HEK293T (cell line): ENCODE results near the gene TCEAL9.
A peak's percentile ranks its signal among the peaks of the same experiment; 100 is the strongest.

Source experiments
- CTCF ChIA-PET: fragments of 350-600 bp; formaldehyde crosslinking; extraction: SDS; loops from one replicate; lab custom pipeline; 2021; ENCODE audit warnings: antibody characterized with exemption, inconsistent platforms; lab: Yijun Ruan, JAX
- POLR2A ChIA-PET: fragments of 350-600 bp; formaldehyde crosslinking; extraction: SDS; loops from one replicate; lab custom pipeline; 2020; ENCODE audit warnings: antibody characterized with exemption, inconsistent platforms; lab: Yijun Ruan, JAX
- DNase-seq: peaks from one replicate; pipeline ENCODE4 v3.0.0; 2012; ENCODE audit warnings: mixed read lengths; ENCODE audit errors: extremely low spot score
- ARNT ChIP-seq: fragments of 450-650 bp; IDR thresholded peaks from 2 replicates; pipeline ENCODE4 v1.6.1; 2017; ENCODE audit warnings: mild to moderate bottlenecking
- BHLHE40 ChIP-seq: fragments of 450-650 bp; IDR thresholded peaks from 2 replicates; pipeline ENCODE4 v1.6.1; 2016; ENCODE audit warnings: mild to moderate bottlenecking, moderate library complexity, borderline replicate concordance
- CTBP1 ChIP-seq: fragments of 450-650 bp; IDR thresholded peaks from 2 replicates; pipeline ENCODE4 v1.6.1; 2016; ENCODE audit warnings: borderline replicate concordance
- ELF4 ChIP-seq: fragments of 450-650 bp; IDR thresholded peaks from 2 replicates; pipeline ENCODE4 v1.6.1; 2017; ENCODE audit warnings: antibody characterized with exemption
- FOXA1 ChIP-seq: fragments of 450-650 bp; IDR thresholded peaks from 2 replicates; pipeline ENCODE4 v1.6.1; 2016; ENCODE audit warnings: mild to moderate bottlenecking
- FOXK2 ChIP-seq: fragments of 450-650 bp; IDR thresholded peaks from 2 replicates; pipeline ENCODE4 v1.6.1; 2016; ENCODE audit warnings: mild to moderate bottlenecking
- FOXM1 ChIP-seq: fragments of 450-650 bp; IDR thresholded peaks from 2 replicates; pipeline ENCODE4 v1.6.1; 2017; ENCODE audit warnings: mild to moderate bottlenecking, borderline replicate concordance
- HDGF ChIP-seq: fragments of 450-650 bp; IDR thresholded peaks from 2 replicates; pipeline ENCODE4 v1.6.1; 2017; ENCODE audit warnings: antibody characterized with exemption, borderline replicate concordance
- L3MBTL2 ChIP-seq: fragments of 450-650 bp; conservative IDR thresholded peaks from 2 replicates; pipeline ENCODE4 v1.6.1; 2016; ENCODE audit warnings: mild to moderate bottlenecking
- LEF1 ChIP-seq: fragments of 450-650 bp; IDR thresholded peaks from 2 replicates; pipeline ENCODE4 v1.6.1; 2017; ENCODE audit warnings: mild to moderate bottlenecking, borderline replicate concordance
- NFRKB ChIP-seq: fragments of 450-650 bp; IDR thresholded peaks from 2 replicates; pipeline ENCODE4 v1.6.1; 2016; ENCODE audit warnings: mild to moderate bottlenecking, moderate library complexity
- PKNOX1 ChIP-seq: fragments of 450-650 bp; IDR thresholded peaks from 2 replicates; pipeline ENCODE4 v1.6.1; 2016
- SP1 ChIP-seq: fragments of 450-650 bp; IDR thresholded peaks from 2 replicates; pipeline ENCODE4 v1.6.1; 2017
- SUZ12 ChIP-seq: fragments of 450-650 bp; IDR thresholded peaks from 2 replicates; pipeline ENCODE4 v1.6.1; 2016; ENCODE audit warnings: mild to moderate bottlenecking
- TARDBP ChIP-seq: fragments of 450-650 bp; IDR thresholded peaks from 2 replicates; pipeline ENCODE4 v1.6.1; 2016
- ZNF384 ChIP-seq: fragments of 450-650 bp; IDR thresholded peaks from 2 replicates; pipeline ENCODE4 v1.6.1; 2016

The TCEAL9 gene

GRCh38 chrX:103356130-103356798, at the start of gene TCEAL9:
Gene TCEAL9 (plus strand): TSS chrX:103356506. CDS start chrX:103357685, 1,179 bp downstream.
- CTCF ChIA-PET: interaction anchor here (0.7 to 1.0 kb wide), 3 partner anchors 10 to 108 kb away, joined by 3 to 5 read pairs (median 4); no protein-coding TSS in a partner anchor
- DNase-seq: peak; percentile 72
- POLR2A ChIA-PET: interaction anchor here (0.7 to 3.5 kb wide), 23 partner anchors 9 to 274 kb away, joined by 3 to 55 read pairs (median 7); partner anchors contain the start of genes BEX2, BEX3, BEX4 and TCEAL7
- TF ChIP-seq SUZ12 (no peak), FOXK2 (no peak), L3MBTL2 (peak; percentile 76), NFRKB (no peak), LEF1 (no peak), FOXA1 (no peak), ELF4 (no peak), PKNOX1 (peak; percentile 89), BHLHE40 (no peak), TARDBP (no peak), ARNT (no peak), CTBP1 (no peak), SP1 (no peak), ZNF384 (no peak)

- DNase-seq: no peak
- no peak for TF ChIP-seq FOXK2
- no peak for TF ChIP-seq BHLHE40
- TF ChIP-seq ZNF384: no peak
- no peak for TF ChIP-seq NFRKB
- TF ChIP-seq ARNT: no peak
- TF ChIP-seq SP1: no peak
- no peak for TF ChIP-seq LEF1
- TF ChIP-seq PKNOX1: no peak
- no peak for TF ChIP-seq FOXA1
- no peak for TF ChIP-seq HDGF
- TF ChIP-seq ELF4: no peak
- POLR2A ChIA-PET: interaction anchor here (2.1 kb wide), 1 partner anchor 46 kb away, joined by 7 read pairs; the partner anchor contains the start of gene TCEAL9
- CTCF ChIA-PET: no interaction called here
Measured at GRCh38 chrX:103309860-103310554, 46.3 kb upstream of the TCEAL9 start.

- TF ChIP-seq PKNOX1 (0 out of 2 replicates have a peak, but pooled peaks have one; percentile 13), SUZ12 (no peak), L3MBTL2 (peak; percentile 17; the same call in 1 of the 2 replicates)
- ChIA-PET POLR2A (interaction anchor here (1.3 to 2.1 kb wide), 3 partner anchors 45 to 66 kb away, joined by 3 to 12 read pairs (median 7); partner anchors contain the start of genes BEX3, TCEAL8 and TCEAL9), CTCF (interaction anchor here (0.6 kb wide), 1 partner anchor 32 kb away, joined by 3 read pairs; no protein-coding TSS in a partner anchor)
- DNase-seq: peak; percentile 90
Measured at GRCh38 chrX:103310555-103311398, 45.5 kb upstream of the TCEAL9 start, which contains the start of gene BEX2. Gene BEX2 (minus strand): TSS chrX:103310990. CDS start chrX:103309976, 1,014 bp downstream.

GRCh38 chrX:103311399-103311780, 44.9 kb upstream of the TCEAL9 start:
- POLR2A ChIA-PET: interaction anchor here (1.3 to 2.1 kb wide), 3 partner anchors 45 to 65 kb away, joined by 3 to 12 read pairs (median 7); partner anchors contain the start of genes BEX3, TCEAL8 and TCEAL9
- TF ChIP-seq PKNOX1 (no peak), SUZ12 (no peak), BHLHE40 (no peak), L3MBTL2 (no peak), SP1 (no peak), CTBP1 (no peak), NFRKB (no peak), HDGF (no peak), LEF1 (no peak), ELF4 (no peak), ZNF384 (no peak), TARDBP (no peak), FOXA1 (no peak), ARNT (no peak), FOXM1 (no peak), FOXK2 (no peak)

GRCh38 chrX:103329991-103330390, 26.3 kb upstream of the TCEAL9 start, which contains the start of gene TCEAL7:
Gene TCEAL7 (plus strand): TSS chrX:103330239. CDS start chrX:103331404, 1,165 bp downstream.
- DNase-seq: no peak
- POLR2A ChIA-PET: interaction anchor here (1.6 to 1.7 kb wide), 2 partner anchors 26 to 75 kb away, joined by 6 to 7 read pairs; partner anchors contain the start of genes TCEAL8 and TCEAL9
- CTCF ChIA-PET: interaction anchor here (0.7 kb wide), 2 partner anchors 13 to 501 kb away, joined by 3 read pairs; no protein-coding TSS in a partner anchor
- TF ChIP-seq BHLHE40: no peak
- no peak for TF ChIP-seq ZNF384
- TF ChIP-seq ELF4: no peak
- no peak for TF ChIP-seq HDGF
- TF ChIP-seq NFRKB: no peak
- TF ChIP-seq FOXK2: no peak
- TF ChIP-seq CTBP1: no peak

More at GRCh38 chrX:103311399-103311780, 44.9 kb upstream of the TCEAL9 start:
- CTCF ChIA-PET: no interaction called here
- no peak for DNase-seq
